GM12801 (cell line): ENCODE data around the gene UBR2.

ENCODE experiments used
- TF ChIP-seq, protein P1 (sequence below): IDR thresholded peaks from one replicate; pipeline ENCODE4 v1.5.1; 2011; ENCODE audit warnings: control low read depth; ENCODE audit not compliant: insufficient read length; ENCODE audit errors: extremely low read depth

The UBR2 gene

DNA sequence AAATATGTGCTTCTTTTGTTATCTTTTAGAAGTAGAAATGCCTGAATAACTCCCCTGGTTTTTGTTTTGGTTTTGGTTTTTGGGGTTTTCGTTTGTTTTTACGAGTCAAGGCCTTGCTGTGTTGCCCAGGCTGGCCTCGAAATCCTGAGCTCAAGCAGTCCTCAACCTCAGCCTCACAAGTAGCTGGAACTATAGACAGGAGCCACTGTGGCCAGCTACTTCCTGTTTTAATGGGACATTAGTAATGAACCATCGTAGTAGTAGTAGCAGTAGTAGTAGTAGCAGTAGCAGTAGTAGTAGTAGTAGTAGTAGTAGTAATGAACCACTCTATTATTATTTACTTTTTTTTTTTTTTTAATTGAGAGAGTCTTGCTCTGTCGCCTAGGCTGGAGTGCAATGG lies 66.0 kb downstream of the UBR2 start:
- TF ChIP-seq, protein P1, sequence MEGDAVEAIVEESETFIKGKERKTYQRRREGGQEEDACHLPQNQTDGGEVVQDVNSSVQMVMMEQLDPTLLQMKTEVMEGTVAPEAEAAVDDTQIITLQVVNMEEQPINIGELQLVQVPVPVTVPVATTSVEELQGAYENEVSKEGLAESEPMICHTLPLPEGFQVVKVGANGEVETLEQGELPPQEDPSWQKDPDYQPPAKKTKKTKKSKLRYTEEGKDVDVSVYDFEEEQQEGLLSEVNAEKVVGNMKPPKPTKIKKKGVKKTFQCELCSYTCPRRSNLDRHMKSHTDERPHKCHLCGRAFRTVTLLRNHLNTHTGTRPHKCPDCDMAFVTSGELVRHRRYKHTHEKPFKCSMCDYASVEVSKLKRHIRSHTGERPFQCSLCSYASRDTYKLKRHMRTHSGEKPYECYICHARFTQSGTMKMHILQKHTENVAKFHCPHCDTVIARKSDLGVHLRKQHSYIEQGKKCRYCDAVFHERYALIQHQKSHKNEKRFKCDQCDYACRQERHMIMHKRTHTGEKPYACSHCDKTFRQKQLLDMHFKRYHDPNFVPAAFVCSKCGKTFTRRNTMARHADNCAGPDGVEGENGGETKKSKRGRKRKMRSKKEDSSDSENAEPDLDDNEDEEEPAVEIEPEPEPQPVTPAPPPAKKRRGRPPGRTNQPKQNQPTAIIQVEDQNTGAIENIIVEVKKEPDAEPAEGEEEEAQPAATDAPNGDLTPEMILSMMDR: no peak

DNA sequence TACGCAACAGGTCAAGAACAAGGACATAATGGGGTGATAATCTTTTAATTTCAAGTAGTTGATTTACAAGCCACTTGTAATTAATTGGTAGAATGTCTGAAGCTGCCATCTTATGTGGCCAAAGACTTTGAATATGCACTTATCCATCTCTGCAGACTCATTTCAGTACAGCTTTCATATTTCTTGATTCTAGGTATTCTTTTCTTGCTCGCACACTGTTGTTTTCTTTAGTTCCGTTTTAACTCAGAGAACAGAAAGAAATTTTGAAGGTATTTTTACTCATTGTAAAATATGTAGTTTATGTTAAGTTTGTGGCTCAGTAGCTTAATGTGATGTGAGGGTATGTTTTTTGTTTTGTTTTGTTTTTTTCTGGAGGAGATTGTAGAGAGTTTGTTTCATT lies 73.9 kb downstream of the UBR2 start:
- TF ChIP-seq, protein P1: no peak

DNA sequence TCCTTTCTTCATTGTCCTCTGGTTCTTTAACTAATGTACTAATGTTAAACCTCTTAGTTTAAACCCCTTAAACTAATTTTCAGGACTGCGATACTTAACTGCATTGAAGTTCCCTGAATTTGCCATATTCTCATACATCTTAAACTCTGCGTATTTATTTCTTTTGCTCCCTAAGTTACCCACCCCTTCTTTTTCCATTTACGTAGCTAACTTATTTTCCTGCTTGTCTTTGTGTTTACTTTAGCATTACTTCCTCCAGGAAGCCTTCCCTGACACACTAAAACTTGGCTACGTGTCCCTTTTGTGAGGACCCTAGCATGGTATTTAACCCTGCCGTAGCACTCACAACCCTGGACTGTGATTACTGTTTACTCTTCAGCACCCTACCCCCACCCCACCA lies 79.0 kb downstream of the UBR2 start:
- TF ChIP-seq, protein P1: no peak

DNA sequence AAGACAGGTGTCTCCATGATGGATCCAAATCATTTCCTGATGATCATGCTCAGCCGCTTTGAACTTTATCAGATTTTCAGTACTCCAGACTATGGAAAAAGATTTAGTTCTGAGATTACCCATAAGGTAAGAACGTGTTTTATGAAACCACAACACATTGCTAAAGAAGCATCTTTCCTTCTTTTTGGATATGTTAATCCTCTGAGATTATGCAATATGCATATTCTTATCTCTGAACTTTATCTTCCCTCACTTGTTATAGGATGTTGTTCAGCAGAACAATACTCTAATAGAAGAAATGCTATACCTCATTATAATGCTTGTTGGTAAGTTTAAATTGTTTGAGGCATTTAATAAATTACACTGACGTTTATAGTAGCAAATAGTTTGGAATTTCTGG lies 80.4 kb downstream of the UBR2 start:
- TF ChIP-seq, protein P1: no peak

DNA sequence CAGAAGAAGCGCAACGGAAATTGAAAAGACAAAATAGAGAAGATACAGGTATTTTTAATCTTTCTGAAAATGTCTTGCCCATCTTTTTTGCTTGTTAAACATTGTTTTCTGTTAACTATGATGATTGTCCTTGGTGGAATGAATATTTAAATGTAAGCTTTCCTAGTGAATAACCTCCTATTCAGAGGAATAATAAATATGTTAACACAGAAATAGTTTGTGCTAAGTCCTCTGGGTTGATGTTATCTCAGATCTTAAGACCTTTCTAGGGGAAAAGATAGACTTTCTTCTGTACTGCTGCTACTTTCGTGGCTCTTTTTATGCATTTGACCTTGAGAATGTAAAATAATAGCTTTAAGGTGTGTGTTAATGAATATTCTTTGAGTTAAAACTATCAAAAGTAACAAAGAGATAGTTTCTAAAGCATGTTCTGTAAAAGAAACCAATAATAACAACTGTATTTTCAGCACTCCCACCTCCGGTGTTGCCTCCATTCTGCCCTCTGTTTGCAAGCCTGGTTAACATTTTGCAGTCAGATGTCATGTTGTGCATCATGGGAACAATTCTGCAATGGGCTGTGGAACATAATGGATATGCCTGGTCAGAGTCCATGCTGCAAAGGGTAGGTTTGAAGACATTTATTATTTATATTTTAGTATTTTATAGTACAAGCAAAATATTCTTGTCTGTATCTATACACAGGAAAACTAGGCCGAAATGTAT lies 88.4 kb downstream of the UBR2 start:
- TF ChIP-seq, protein P1: no peak

DNA sequence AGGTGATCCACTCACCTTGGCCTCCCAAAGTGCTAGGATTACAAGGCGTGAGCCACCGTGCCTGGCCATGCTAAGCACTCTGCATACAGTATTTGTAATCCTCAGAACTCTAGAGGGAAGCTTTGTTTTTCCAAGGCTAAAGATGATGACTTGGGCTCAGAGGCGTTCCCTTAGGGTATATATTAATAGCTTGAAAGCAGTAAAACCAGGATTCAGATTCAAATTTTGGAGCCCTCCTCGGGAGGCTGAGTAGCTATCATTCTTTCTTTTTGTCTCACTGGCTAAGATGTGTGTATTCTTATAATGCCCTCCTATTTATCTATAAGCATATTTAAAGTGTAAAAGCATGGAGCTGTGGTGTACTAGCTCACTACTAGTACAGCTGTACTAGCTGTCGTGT lies 90.0 kb downstream of the UBR2 start:
- TF ChIP-seq, protein P1: no peak

DNA sequence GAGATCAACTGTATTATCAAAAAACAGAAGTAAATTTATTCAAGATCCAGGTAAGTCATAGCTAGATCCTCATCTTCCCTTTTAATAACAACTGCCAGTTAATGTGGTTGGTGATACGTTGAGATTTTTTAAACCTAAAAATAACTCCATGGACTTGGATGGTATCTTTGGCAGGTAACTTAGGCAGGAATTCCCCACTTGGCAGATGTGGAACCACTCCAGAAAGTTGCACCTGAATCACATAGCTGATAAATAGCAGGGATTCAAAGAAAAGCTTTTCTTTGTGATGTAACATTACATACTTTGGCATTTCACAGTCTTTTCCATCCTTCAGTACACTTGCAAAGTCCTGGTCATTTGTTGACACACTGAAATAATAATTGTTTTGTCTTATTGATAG lies 96.0 kb downstream of the UBR2 start:
- TF ChIP-seq, protein P1: no peak
